T-helper 1 cell treated with Interleukin-12 subunit alpha and Interleukin-12 subunit beta and Interleukin-4 antibody, amounts not matched to agents 30 ng/mL and 1 ng/mL, for 36 hours (primary cell): ENCODE results near the gene OR52M1. TPM values are rescaled to one million over a fixed set of nuclear protein-coding genes. Genes with fewer than 3 reads are reported as not detected.

Experiments used
- intact Hi-C: fragments of 100-400 bp; cut with micrococcal nuclease; formaldehyde crosslinking; loops from one replicate; pipeline ENCODE4 v1.15.1; 2024
- total RNA-seq: library from RNA; stranded (reverse); gene quantifications from 2 replicates; pipeline ENCODE4 v1.2.3, GENCODE V29; 2022

Gene OR52M1
- total RNA-seq, 1 donor from 2014 or later = not detected

DNA sequence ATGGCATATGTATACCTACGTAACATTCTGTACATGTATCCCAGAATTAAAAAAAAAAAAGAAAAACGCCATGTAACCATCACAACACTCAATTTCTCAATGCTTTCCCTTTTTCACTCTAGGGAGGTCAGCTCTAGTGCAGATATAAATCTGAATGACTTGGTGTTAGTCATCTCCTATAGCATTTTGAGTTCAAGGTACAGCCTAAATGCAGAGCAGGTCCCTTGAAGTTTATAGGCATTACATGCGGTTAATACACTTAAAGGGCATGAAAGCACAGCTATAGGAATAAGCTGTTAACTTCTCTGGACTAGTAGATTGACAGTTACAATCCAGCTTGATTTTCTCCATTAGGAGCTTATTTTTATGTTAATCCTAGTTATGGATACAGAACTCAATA, 20.4 kb downstream of the OR52M1 start:
- intact Hi-C loops = no loop called here

GRCh38 chr11:4569075-4569474, 24.1 kb downstream of the OR52M1 start:
- intact Hi-C loops = no loop called here

- intact Hi-C loops = no loop called here
These were observed 31.9 kb downstream of the OR52M1 start for GRCh38 chr11:4576880-4577279.

DNA sequence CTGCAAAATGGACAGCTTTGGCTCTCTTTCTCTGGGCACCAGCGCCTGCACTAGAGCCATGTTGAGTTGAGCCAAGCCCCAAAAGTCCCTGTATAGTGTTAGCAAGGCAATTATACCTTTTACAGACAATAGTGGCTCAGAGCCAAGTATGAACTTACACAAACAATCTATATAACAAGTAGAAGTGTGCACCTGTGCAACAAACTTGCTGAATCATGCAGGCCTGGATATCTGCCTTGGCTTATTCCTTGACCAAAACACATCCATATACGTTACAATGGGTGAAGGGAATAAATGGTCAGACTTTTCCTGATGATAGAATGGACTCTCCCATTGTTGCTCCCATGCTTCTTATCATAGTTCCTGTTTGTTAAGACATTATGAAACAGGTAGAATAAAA, 32.8 kb downstream of the OR52M1 start:
- intact Hi-C loops = no loop called here

GRCh38 chr11:4578624-4579023, 33.6 kb downstream of the OR52M1 start:
- intact Hi-C loops = no loop called here

GRCh38 chr11:4580124-4580523, 35.1 kb downstream of the OR52M1 start:
- intact Hi-C loops = no loop called here

DNA sequence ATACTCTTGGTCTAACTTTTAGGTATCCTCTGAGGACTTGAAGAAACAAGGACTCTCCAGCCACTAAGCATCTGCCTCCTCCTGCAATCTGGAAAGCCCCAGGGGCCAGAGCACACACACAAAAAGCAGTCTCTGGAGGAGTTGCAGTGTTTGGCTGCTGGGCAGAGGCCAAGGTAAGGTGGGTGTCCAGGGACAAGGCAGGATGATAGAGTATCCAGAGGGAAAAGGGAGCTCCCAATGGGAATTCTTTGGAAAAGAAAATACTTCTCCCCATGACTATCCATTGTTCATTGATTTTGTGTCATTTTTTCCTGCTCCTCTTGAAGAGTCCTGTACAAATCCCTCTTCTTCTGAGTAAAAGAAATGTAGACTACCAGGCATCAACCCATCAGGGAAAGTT, 36.5 kb downstream of the OR52M1 start, which contains the start of gene OR52I2:
Gene OR52I2 (plus strand): TSS at position 301 of the 400 bp plus-strand sequence.
- intact Hi-C loops = no loop called here

- intact Hi-C loops = no loop called here
These were observed 44.0 kb downstream of the OR52M1 start for GRCh38 chr11:4589017-4589416.

DNA sequence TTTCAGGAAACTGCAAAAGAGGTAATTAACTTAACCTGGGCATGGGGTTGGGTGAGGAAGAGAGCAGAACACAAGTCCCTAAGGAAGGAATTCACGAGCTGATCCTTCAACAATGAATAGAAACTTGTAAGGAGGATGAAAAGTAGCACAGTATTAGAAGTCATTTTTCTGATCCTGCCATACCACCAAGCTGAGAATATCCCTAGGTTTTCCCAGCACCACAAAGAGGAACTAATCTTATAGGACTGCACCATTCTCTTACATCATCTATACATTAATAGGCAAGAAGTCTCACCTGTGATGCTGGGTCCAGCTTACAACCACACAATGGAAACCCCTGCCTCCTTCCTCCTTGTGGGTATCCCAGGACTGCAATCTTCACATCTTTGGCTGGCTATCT, 48.7 kb downstream of the OR52M1 start, which contains the start of gene OR52I1:
Gene OR52I1 (plus strand): TSS at position 301 of the 400 bp plus-strand sequence. CDS start 0 bp downstream, at position 301.
- intact Hi-C loops = no loop called here

Other genes with a start within 250 kb of the OR52M1 start
- not detected in 2 replicates for gene OR52B4, start 176.8 kb upstream of the OR52M1 start, total RNA-seq
- 73.3 and 77.1 TPM in 2 replicates for gene TRIM21, start 151.5 kb upstream of the OR52M1 start, total RNA-seq
- gene OR52K2, start 95.9 kb upstream of the OR52M1 start, total RNA-seq = not detected in 2 replicates
- gene OR52K1, start 62.5 kb upstream of the OR52M1 start, total RNA-seq = 0.05 TPM in 1 of 2 replicates, not detected in the other
- gene OR52I2, start 36.6 kb downstream of the OR52M1 start, total RNA-seq = not detected in 2 replicates
- gene OR52I1, start 48.8 kb downstream of the OR52M1 start, total RNA-seq = 0.07 TPM in 1 of 2 replicates, not detected in the other
- gene TRIM68, start 63.0 kb downstream of the OR52M1 start, total RNA-seq = 11.0 and 11.8 TPM in 2 replicates
- gene OR51D1, start 92.3 kb downstream of the OR52M1 start, total RNA-seq = not detected in 2 replicates
- not detected in 2 replicates for gene OR51E1, start 98.8 kb downstream of the OR52M1 start, total RNA-seq
- not detected in 2 replicates for gene OR51E2, start 152.7 kb downstream of the OR52M1 start, total RNA-seq
- not detected in 2 replicates for gene MMP26, start 159.6 kb downstream of the OR52M1 start, total RNA-seq
- gene OR51F1, start 224.7 kb downstream of the OR52M1 start, total RNA-seq = not detected in 2 replicates